Neutrophil (primary cell): ENCODE data around the gene TMOD2.

Source experiments
- H3K27ac ChIP-seq: fragments of 200-600 bp; sonication (generic); 2 replicates; pipeline ENCODE4 v1.5.1; 2016; ENCODE audit warnings: mild to moderate bottlenecking, moderate library complexity
- H3K27me3 ChIP-seq: fragments of 200-600 bp; sonication (generic); 2 replicates; pipeline ENCODE4 v1.6.0; 2016; ENCODE audit warnings: mild to moderate bottlenecking
- H3K36me3 ChIP-seq: fragments of 200-600 bp; sonication (generic); 2 replicates; pipeline ENCODE4 v1.5.1; 2017
- H3K4me1 ChIP-seq, 2 experiments: fragments of 200-600 bp in 1 of 2; sonication (generic) in 1 of 2; 1 replicate in 1 of 2; 2 replicates in 1 of 2; pipeline versions ENCODE4 v1.5.1 to v1.6.1; 2013 to 2016; ENCODE audit warnings: low read depth in 1 of 2, low read length in 1 of 2, mild to moderate bottlenecking in 1 of 2, moderate library complexity in 1 of 2; ENCODE audit not compliant: control insufficient read depth in 1 of 2, insufficient read depth in 1 of 2
- H3K4me3 ChIP-seq, 2 experiments: fragments of 200-600 bp in 1 of 2; sonication (generic) in 1 of 2; 1 replicate in 1 of 2; 2 replicates in 1 of 2; pipeline ENCODE4 v1.5.1; 2013 to 2016; ENCODE audit warnings: low read depth in 1 of 2, low read length in 1 of 2, mild to moderate bottlenecking in 1 of 2, moderate library complexity in 1 of 2
- H3K9me3 ChIP-seq: fragments of 200-600 bp; sonication (generic); 2 replicates; pipeline ENCODE4 v1.5.1; 2016
- TF ChIP-seq, protein P1 (sequence below): fragments of 200-600 bp; sonication (generic); IDR thresholded peaks from 2 replicates; pipeline ENCODE4 v1.5.1; 2016; ENCODE audit warnings: antibody characterized with exemption

TMOD2 gene

GRCh38 chr15:51750186-51750585, 1.2 kb upstream of the TMOD2 start:
- Histone ChIP-seq H3K36me3 (no peaks in the 10 kb centered on the region), H3K4me1 (peaks cover 38 to 40% of the 10 kb centered on the region in 2 experiments), H3K4me3 (peak overlapping the region in 1 of 2 experiments; percentile 75), H3K27me3 (peaks cover 25% of the 10 kb centered on the region), H3K27ac (no peak overlapping the region), H3K9me3 (no peaks in the 10 kb centered on the region)
- TF ChIP-seq, protein P1, sequence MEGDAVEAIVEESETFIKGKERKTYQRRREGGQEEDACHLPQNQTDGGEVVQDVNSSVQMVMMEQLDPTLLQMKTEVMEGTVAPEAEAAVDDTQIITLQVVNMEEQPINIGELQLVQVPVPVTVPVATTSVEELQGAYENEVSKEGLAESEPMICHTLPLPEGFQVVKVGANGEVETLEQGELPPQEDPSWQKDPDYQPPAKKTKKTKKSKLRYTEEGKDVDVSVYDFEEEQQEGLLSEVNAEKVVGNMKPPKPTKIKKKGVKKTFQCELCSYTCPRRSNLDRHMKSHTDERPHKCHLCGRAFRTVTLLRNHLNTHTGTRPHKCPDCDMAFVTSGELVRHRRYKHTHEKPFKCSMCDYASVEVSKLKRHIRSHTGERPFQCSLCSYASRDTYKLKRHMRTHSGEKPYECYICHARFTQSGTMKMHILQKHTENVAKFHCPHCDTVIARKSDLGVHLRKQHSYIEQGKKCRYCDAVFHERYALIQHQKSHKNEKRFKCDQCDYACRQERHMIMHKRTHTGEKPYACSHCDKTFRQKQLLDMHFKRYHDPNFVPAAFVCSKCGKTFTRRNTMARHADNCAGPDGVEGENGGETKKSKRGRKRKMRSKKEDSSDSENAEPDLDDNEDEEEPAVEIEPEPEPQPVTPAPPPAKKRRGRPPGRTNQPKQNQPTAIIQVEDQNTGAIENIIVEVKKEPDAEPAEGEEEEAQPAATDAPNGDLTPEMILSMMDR: no peak

- peak overlapping the region; percentile 75 to 83 for H3K4me3 ChIP-seq
- H3K27me3 ChIP-seq: peaks cover 25% of the 10 kb centered on the region
- H3K4me1 ChIP-seq: peaks cover 56 to 58% of the 10 kb centered on the region in 2 experiments
- TF ChIP-seq, protein P1: no peak
- peak overlapping the region; percentile 67 for H3K27ac ChIP-seq
- H3K9me3 ChIP-seq: no peaks in the 10 kb centered on the region
- no peaks in the 10 kb centered on the region for H3K36me3 ChIP-seq
Measured at GRCh38 chr15:51751697-51752683, 593 bp downstream of the TMOD2 start.

- H3K4me3 ChIP-seq: peak overlapping the region; percentile 75 to 83
- no peaks in the 10 kb centered on the region for H3K36me3 ChIP-seq
- peak overlapping the region; percentile 67 for H3K27ac ChIP-seq
- H3K27me3 ChIP-seq: peaks cover 25% of the 10 kb centered on the region
- no peaks in the 10 kb centered on the region for H3K9me3 ChIP-seq
- H3K4me1 ChIP-seq: peaks cover 63 to 65% of the 10 kb centered on the region in 2 experiments
- TF ChIP-seq, protein P1: no peak
Measured at GRCh38 chr15:51752888-51753287, 1.5 kb downstream of the TMOD2 start.

GRCh38 chr15:51754267-51754666, 2.9 kb downstream of the TMOD2 start:
- Histone ChIP-seq H3K4me1 (peaks cover 63 to 65% of the 10 kb centered on the region in 2 experiments), H3K4me3 (peak overlapping the region in 1 of 2 experiments; percentile 13), H3K9me3 (no peaks in the 10 kb centered on the region), H3K27me3 (peaks cover 21% of the 10 kb centered on the region), H3K36me3 (no peaks in the 10 kb centered on the region), H3K27ac (peak overlapping the region; percentile 84)
- TF ChIP-seq, protein P1: no peak

DNA sequence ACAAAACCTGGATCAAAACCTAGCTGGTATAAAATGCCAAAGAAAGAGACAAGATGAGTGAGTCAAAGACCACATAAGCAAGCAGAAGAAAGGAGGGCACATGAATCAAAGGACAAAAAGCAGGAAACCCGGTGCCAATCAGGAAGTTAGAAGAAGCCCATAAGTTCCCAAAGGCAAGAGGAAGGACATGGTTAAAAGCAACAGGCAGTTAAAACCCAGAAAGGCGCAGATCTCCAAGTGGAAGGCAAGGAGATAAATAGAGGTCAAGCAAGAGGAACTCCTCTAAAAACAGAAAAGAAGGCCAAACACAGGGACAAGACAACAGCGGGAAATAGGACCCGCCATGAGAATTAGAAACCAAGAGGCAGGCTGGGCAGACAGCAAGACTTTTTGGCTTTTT, 4.4 kb downstream of the TMOD2 start:
- H3K36me3 ChIP-seq: no peaks in the 10 kb centered on the region
- peaks cover 6% of the 10 kb centered on the region for H3K27me3 ChIP-seq
- TF ChIP-seq, protein P1: no peak
- no peaks in the 10 kb centered on the region for H3K9me3 ChIP-seq
- peak overlapping the region; percentile 84 for H3K27ac ChIP-seq
- H3K4me3 ChIP-seq: peak overlapping the region; percentile 32 to 42
- peaks cover 62 to 63% of the 10 kb centered on the region in 2 experiments for H3K4me1 ChIP-seq
